Body of pancreas (tissue), 4 donors: ENCODE results near the gene NRDE2.

ENCODE experiments used
- CTCF ChIP-seq, 7 experiments: fragments of 450-650 bp in 4 of 7; fragments of 200-600 bp in 3 of 7; sonication (generic) in 3 of 7; IDR thresholded peaks; one replicate each; pipeline ENCODE4 v1.5.1; 2016 to 2019; ENCODE audit warnings: antibody characterized with exemption in 7 of 7
- POLR2A ChIP-seq, 3 donors: fragments of 450-650 bp; IDR thresholded peaks; one replicate each; pipeline ENCODE4 v1.6.1; 2016; ENCODE audit warnings: antibody characterized with exemption in 3 of 3, mild to moderate bottlenecking in 2 of 3

DNA sequence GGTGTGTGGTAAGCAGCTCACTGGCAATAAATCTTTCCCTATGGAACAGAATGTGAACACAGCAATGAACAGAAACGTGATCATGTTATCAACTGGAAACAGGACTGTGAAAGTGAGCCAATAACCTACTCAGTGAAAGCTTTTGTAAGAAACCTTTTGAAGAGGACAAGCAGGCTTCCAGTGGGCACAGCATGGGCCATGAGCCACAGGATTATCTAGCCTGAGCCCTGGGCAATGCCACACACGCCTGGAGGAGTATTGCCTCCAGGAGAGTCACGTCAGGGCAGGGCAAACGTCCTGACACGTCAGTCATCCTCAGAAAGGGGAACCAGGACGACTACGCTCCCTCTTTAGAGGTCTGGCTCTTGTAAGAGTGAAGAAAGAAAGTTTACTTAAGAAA, 32.3 kb downstream of the NRDE2 start:
- TF ChIP-seq CTCF (IDR thresholded peaks at IDR 0.05) (no peak), POLR2A (IDR thresholded peaks at IDR 0.05) (no peak)
